ENCODE data around the gene SCAND1.

GRCh38 chr20:35934050-35934449, 20.3 kb downstream of the SCAND1 start:
- TF ChIP-seq POLR2AphosphoS5 (IDR thresholded peaks at IDR 0.05; ENCODE audit: low read depth, low read length): no peak
- TF ChIP-seq, protein P1, sequence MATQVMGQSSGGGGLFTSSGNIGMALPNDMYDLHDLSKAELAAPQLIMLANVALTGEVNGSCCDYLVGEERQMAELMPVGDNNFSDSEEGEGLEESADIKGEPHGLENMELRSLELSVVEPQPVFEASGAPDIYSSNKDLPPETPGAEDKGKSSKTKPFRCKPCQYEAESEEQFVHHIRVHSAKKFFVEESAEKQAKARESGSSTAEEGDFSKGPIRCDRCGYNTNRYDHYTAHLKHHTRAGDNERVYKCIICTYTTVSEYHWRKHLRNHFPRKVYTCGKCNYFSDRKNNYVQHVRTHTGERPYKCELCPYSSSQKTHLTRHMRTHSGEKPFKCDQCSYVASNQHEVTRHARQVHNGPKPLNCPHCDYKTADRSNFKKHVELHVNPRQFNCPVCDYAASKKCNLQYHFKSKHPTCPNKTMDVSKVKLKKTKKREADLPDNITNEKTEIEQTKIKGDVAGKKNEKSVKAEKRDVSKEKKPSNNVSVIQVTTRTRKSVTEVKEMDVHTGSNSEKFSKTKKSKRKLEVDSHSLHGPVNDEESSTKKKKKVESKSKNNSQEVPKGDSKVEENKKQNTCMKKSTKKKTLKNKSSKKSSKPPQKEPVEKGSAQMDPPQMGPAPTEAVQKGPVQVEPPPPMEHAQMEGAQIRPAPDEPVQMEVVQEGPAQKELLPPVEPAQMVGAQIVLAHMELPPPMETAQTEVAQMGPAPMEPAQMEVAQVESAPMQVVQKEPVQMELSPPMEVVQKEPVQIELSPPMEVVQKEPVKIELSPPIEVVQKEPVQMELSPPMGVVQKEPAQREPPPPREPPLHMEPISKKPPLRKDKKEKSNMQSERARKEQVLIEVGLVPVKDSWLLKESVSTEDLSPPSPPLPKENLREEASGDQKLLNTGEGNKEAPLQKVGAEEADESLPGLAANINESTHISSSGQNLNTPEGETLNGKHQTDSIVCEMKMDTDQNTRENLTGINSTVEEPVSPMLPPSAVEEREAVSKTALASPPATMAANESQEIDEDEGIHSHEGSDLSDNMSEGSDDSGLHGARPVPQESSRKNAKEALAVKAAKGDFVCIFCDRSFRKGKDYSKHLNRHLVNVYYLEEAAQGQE (IDR thresholded peaks at IDR 0.05; ENCODE audit: insufficient read depth in 1 of 2, low read depth in 2 of 2, low read length in 2 of 2): no peak
